OCI-LY1 (cell line): ENCODE measurements around the gene CINP.

Source experiments
- CTCF ChIP-seq: fragments of 200-600 bp; sonication (generic), shearing (Covaris generic); IDR thresholded peaks from 2 replicates; pipeline ENCODE4 v1.5.1; 2017; ENCODE audit warnings: mild to moderate bottlenecking, antibody characterized with exemption, low read length, moderate library complexity, mixed read lengths
- EZH2 ChIP-seq: fragments of 200-600 bp; sonication (generic), shearing (Covaris generic); IDR thresholded peaks from 2 replicates; pipeline ENCODE4 v1.8.0; 2017; ENCODE audit warnings: borderline replicate concordance, mixed run types, mild to moderate bottlenecking, antibody characterized with exemption, low read length, moderate library complexity, mixed read lengths

GRCh38 chr14:102377696-102378095 lies 15.0 kb upstream of the CINP start:
- TF ChIP-seq CTCF (no peak), EZH2 (no peak)
